ENCODE results near the gene PRR33. TPM values are rescaled to one million over a fixed set of nuclear protein-coding genes. Genes with fewer than 3 reads are reported as not detected.

The PRR33 gene
- total and polyA plus RNA-seq, 12 donors: 0.09 to 6.5 (median 3.5) TPM

GRCh38 chr11:1924646-1925372 is 33.1 kb upstream of the PRR33 start:
- intact Hi-C loops (cut with DNase I): loop anchor here in 2 of 10 donors (5.0 kb wide), 2 partner anchors 43 to 227 kb away; no protein-coding TSS in a partner anchor
- Histone ChIP-seq H3K4me3 (no peak overlapping the region), H3K9me3 (no peaks in the 10 kb centered on the region), H3K27ac (peak overlapping the region in 7 of 10 donors; percentile 21 to 94 (median 73)), H3K4me1 (peaks cover 26 to 84% (median 51%) of the 10 kb centered on the region in 9 donors), H3K27me3 (no peaks in the 10 kb centered on the region), H3K36me3 (no peaks in the 10 kb centered on the region)
- WGBS, 2 donors: 81 to 85% methylated on average over 21 of the region's 21 CpGs
- ATAC-seq: no peak
- DNase-seq: no peak
- TF ChIP-seq, protein P1, sequence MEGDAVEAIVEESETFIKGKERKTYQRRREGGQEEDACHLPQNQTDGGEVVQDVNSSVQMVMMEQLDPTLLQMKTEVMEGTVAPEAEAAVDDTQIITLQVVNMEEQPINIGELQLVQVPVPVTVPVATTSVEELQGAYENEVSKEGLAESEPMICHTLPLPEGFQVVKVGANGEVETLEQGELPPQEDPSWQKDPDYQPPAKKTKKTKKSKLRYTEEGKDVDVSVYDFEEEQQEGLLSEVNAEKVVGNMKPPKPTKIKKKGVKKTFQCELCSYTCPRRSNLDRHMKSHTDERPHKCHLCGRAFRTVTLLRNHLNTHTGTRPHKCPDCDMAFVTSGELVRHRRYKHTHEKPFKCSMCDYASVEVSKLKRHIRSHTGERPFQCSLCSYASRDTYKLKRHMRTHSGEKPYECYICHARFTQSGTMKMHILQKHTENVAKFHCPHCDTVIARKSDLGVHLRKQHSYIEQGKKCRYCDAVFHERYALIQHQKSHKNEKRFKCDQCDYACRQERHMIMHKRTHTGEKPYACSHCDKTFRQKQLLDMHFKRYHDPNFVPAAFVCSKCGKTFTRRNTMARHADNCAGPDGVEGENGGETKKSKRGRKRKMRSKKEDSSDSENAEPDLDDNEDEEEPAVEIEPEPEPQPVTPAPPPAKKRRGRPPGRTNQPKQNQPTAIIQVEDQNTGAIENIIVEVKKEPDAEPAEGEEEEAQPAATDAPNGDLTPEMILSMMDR (IDR thresholded peaks at IDR 0.05): no peak

GRCh38 chr11:1924181-1924580 is 32.5 kb upstream of the PRR33 start:
- H3K27me3 ChIP-seq: no peaks in the 10 kb centered on the region
- ATAC-seq: no peak

DNA sequence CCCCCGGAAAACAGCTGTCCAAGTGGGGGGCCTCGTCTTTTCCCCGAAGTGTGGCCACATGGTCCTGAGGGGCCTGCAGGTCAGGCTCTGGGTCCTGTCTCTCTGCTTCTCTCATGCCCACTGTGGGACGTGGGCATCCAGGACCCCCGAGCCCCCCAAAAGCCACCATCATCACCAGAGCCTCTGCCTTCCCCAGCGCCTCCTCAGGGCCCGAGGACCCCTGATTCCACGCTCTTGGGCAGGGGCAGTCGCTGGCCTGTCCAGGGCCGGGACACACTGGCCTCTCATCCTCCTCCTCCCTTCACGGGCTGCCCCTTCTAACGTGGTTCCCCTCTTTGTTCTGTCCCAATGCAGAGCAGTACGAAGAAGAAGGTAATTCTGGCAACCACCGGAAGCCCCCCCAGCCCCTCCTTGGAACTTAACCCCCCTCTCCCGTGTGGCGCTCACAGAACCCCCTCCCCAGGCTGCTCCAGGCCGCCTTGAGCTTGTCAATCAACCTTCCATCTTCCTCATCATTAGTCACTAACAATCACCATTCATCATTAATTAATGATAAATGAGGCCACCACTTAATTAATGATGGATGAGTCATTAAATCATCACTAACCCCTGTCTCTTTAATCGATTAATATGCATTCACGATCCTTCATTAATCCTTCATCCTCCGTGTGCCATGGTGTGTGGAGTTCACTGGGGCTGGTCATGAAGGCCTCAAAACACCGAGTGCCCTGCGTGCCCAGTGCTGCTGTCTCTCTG is 31.7 kb upstream of the PRR33 start:
- Histone ChIP-seq H3K9me3 (no peaks in the 10 kb centered on the region), H3K36me3 (no peaks in the 10 kb centered on the region), H3K4me3 (no peak overlapping the region), H3K27me3 (no peaks in the 10 kb centered on the region), H3K27ac (peak overlapping the region in 9 of 10 donors; percentile 68 to 94 (median 81)), H3K4me1 (peaks cover 39 to 93% (median 65%) of the 10 kb centered on the region in 9 donors)
- DNase-seq: no peak
- no peak for ATAC-seq
- intact Hi-C loops (cut with DNase I): loop anchor here in 2 of 10 donors (5.0 kb wide), 2 partner anchors 41 to 229 kb away; no protein-coding TSS in a partner anchor
- WGBS, 2 donors: 86 to 91% methylated on average over 22 of the region's 22 CpGs
- TF ChIP-seq, protein P1 (IDR thresholded peaks at IDR 0.05): no peak

More at GRCh38 chr11:1924181-1924580, 32.5 kb upstream of the PRR33 start:
- H3K27ac ChIP-seq: peak overlapping the region in 7 of 10 donors; percentile 5 to 94 (median 81)
- TF ChIP-seq, protein P1 (IDR thresholded peaks at IDR 0.05): no peak
- H3K36me3 ChIP-seq: no peaks in the 10 kb centered on the region
- no peak for DNase-seq
- intact Hi-C loops (cut with DNase I): loop anchor here in 2 of 10 donors (5.0 kb wide), 2 partner anchors 42 to 228 kb away; no protein-coding TSS in a partner anchor
- H3K4me1 ChIP-seq: peaks cover 32 to 90% (median 57%) of the 10 kb centered on the region in 9 donors
- no peak overlapping the region for H3K4me3 ChIP-seq
- WGBS, 2 donors: 82 to 83% methylated on average over 17 of the region's 17 CpGs
- H3K9me3 ChIP-seq: no peaks in the 10 kb centered on the region

- DNase-seq (peak in 1 of 2 donors; percentile 54), ATAC-seq (peak in 7 of 8 donors; percentile 6 to 56 (median 36))
- Histone ChIP-seq H3K27me3 (no peaks in the 10 kb centered on the region), H3K4me1 (peaks cover 40 to 93% (median 63%) of the 10 kb centered on the region in 9 donors), H3K36me3 (no peaks in the 10 kb centered on the region), H3K27ac (peak overlapping the region; percentile 68 to 94 (median 81)), H3K4me3 (peak overlapping the region in 5 of 10 donors; percentile 4 to 53 (median 37)), H3K9me3 (no peaks in the 10 kb centered on the region)
- 45 to 59% methylated on average over 14 of the region's 14 CpGs for WGBS, 2 donors
- TF ChIP-seq, protein P1 (IDR thresholded peaks at IDR 0.05): no peak
- intact Hi-C loops (cut with DNase I): loop anchor here in 2 of 10 donors (5.0 kb wide), 2 partner anchors 40 to 230 kb away; no protein-coding TSS in a partner anchor
Measured at GRCh38 chr11:1922481-1923081, 30.9 kb upstream of the PRR33 start.

Measured in heart right ventricle (tissue), 16 donors.